Thyroid gland (tissue), 4 donors: ENCODE measurements around the gene SEMA7A. TPM values are rescaled to one million over a fixed set of nuclear protein-coding genes. Genes with fewer than 3 reads are reported as not detected.

Experiments used
- DNase-seq, 2 donors: peaks; one replicate each; pipeline ENCODE4 v3.0.0-alpha.2; 2019
- H3K27ac ChIP-seq, 3 donors: fragments of 200-600 bp; sonication (generic); 1 replicate in 2 of 3; 2 replicates in 1 of 3; pipeline ENCODE4 v1.5.1; 2016 to 2019; ENCODE audit warnings: mild to moderate bottlenecking in 1 of 3, moderate library complexity in 1 of 3
- H3K27me3 ChIP-seq: fragments of 200-600 bp; sonication (generic); one replicate; pipeline ENCODE4 v1.5.1; 2019
- H3K36me3 ChIP-seq, 2 donors: fragments of 200-600 bp; sonication (generic); one replicate each; pipeline ENCODE4 v1.5.1; 2016 to 2019
- H3K4me1 ChIP-seq, 2 donors: fragments of 200-600 bp; sonication (generic); one replicate each; pipeline ENCODE4 v1.5.1; 2017 to 2019
- H3K4me3 ChIP-seq, 3 donors: fragments of 200-600 bp; sonication (generic); replicated peaks in 1 of 3; 1 replicate in 2 of 3; 2 replicates in 1 of 3; pipeline ENCODE4 v1.5.1; 2016; ENCODE audit warnings: mild to moderate bottlenecking in 1 of 3
- H3K9me3 ChIP-seq: fragments of 200-600 bp; sonication (generic); one replicate; pipeline ENCODE4 v1.5.1; 2017
- CTCF ChIP-seq, 6 experiments: fragments of 200-600 bp in 3 of 6; fragments of 450-650 bp in 3 of 6; sonication (generic) in 3 of 6; IDR thresholded peaks; one replicate each; pipeline ENCODE4 v1.5.1; 2016 to 2019; ENCODE audit warnings: antibody characterized with exemption in 6 of 6, mild to moderate bottlenecking in 2 of 6, inconsistent platforms in 1 of 6, moderate library complexity in 1 of 6
- POLR2A ChIP-seq, 2 donors: fragments of 450-650 bp; IDR thresholded peaks; one replicate each; pipeline ENCODE4 v1.6.1; 2017; ENCODE audit warnings: antibody characterized with exemption in 2 of 2, mild to moderate bottlenecking in 2 of 2, moderate library complexity in 1 of 2
- WGBS, 2 donors: methylation state at CpG; one replicate each; pipeline ENCODE4 v1.1.5; 2017; 5-methylcytosine and 5-hydroxymethylcytosine counted together
- intact Hi-C: fragments of 100-400 bp; cut with DNase I; formaldehyde crosslinking; loops from one replicate; pipeline ENCODE4 v1.15.1; 2023
- total RNA-seq, 4 donors: library from RNA; depleted of rRNA; stranded (reverse); fragments of >200 nt; gene quantifications; one replicate each; pipeline ENCODE4 v1.2.3, GENCODE V29; 2016

The SEMA7A gene
- total RNA-seq, 4 donors from 2014 or later = 0.29 to 2.0 (median 1.6) TPM

- H3K4me1 ChIP-seq = no peaks in the 10 kb centered on the region
- no peaks in the 10 kb centered on the region for H3K9me3 ChIP-seq
- TF ChIP-seq CTCF (IDR thresholded peaks at IDR 0.05) (no peak), POLR2A (IDR thresholded peaks at IDR 0.05) (no peak)
- DNase-seq = no peak
- H3K27ac ChIP-seq = no peak overlapping the region
- 96 to 98% methylated on average over 11 to 18 of the region's 18 CpGs for WGBS, 2 donors
- intact Hi-C loops = no loop called here
- no peaks in the 10 kb centered on the region for H3K27me3 ChIP-seq
- no peaks in the 10 kb centered on the region for H3K36me3 ChIP-seq
- no peak overlapping the region for H3K4me3 ChIP-seq
Measured at GRCh38 chr15:74410502-74410901, 23.3 kb downstream of the SEMA7A start.

- no peaks in the 10 kb centered on the region for H3K27me3 ChIP-seq
- no peaks in the 10 kb centered on the region for H3K36me3 ChIP-seq
- H3K4me3 ChIP-seq = no peak overlapping the region
- no peak for DNase-seq
- no peak for TF ChIP-seq CTCF (IDR thresholded peaks at IDR 0.05)
- TF ChIP-seq POLR2A (IDR thresholded peaks at IDR 0.05) = no peak
- no peak overlapping the region for H3K27ac ChIP-seq
- no peaks in the 10 kb centered on the region for H3K4me1 ChIP-seq
- WGBS, 2 donors = 74 to 77% methylated on average over 7 of the region's 7 CpGs
- intact Hi-C loops = no loop called here
- H3K9me3 ChIP-seq = no peaks in the 10 kb centered on the region
Measured at GRCh38 chr15:74409225-74409624, 24.5 kb downstream of the SEMA7A start.

GRCh38 chr15:74408815-74409214, 24.9 kb downstream of the SEMA7A start:
- no peak for TF ChIP-seq POLR2A (IDR thresholded peaks at IDR 0.05)
- no peak for TF ChIP-seq CTCF (IDR thresholded peaks at IDR 0.05)
- Histone ChIP-seq H3K36me3 (no peaks in the 10 kb centered on the region), H3K4me1 (no peaks in the 10 kb centered on the region), H3K4me3 (no peak overlapping the region), H3K27me3 (no peaks in the 10 kb centered on the region), H3K9me3 (no peaks in the 10 kb centered on the region), H3K27ac (no peak overlapping the region)
- intact Hi-C loops = no loop called here
- WGBS, 2 donors = 82 to 96% methylated on average over 7 of the region's 7 CpGs
- DNase-seq = no peak

- 91 to 93% methylated on average over 2 of the region's 2 CpGs for WGBS, 2 donors
- H3K27ac ChIP-seq = no peak overlapping the region
- no peaks in the 10 kb centered on the region for H3K27me3 ChIP-seq
- no peaks in the 10 kb centered on the region for H3K36me3 ChIP-seq
- intact Hi-C loops = no loop called here
- H3K4me3 ChIP-seq = no peak overlapping the region
- H3K9me3 ChIP-seq = no peaks in the 10 kb centered on the region
- no peak for TF ChIP-seq POLR2A (IDR thresholded peaks at IDR 0.05)
- no peak for TF ChIP-seq CTCF (IDR thresholded peaks at IDR 0.05)
- H3K4me1 ChIP-seq = no peaks in the 10 kb centered on the region
- DNase-seq = no peak
Measured at GRCh38 chr15:74408385-74408784, 25.4 kb downstream of the SEMA7A start.

- Histone ChIP-seq H3K36me3 (no peaks in the 10 kb centered on the region), H3K27me3 (no peaks in the 10 kb centered on the region), H3K4me3 (no peak overlapping the region), H3K9me3 (no peaks in the 10 kb centered on the region), H3K27ac (no peak overlapping the region), H3K4me1 (no peaks in the 10 kb centered on the region)
- 34 to 56% methylated on average over 7 to 9 of the region's 12 CpGs for WGBS, 2 donors
- no peak for TF ChIP-seq CTCF (IDR thresholded peaks at IDR 0.05)
- no peak for DNase-seq
- intact Hi-C loops = no loop called here
Measured at GRCh38 chr15:74406992-74407705, 26.6 kb downstream of the SEMA7A start.
